H9 (cell line): ENCODE results near the gene SCYL3. TPM values are rescaled to one million over a fixed set of nuclear protein-coding genes. Genes with fewer than 3 reads are reported as not detected.

Source experiments
- DNase-seq: peaks from one replicate; pipeline ENCODE4 v3.0.0-alpha.2; 2017
- H2AFZ ChIP-seq: one replicate; pipeline ENCODE4 v1.6.1; 2013; ENCODE audit warnings: mild to moderate bottlenecking, low read length, control low read depth, moderate library complexity
- H2AK5ac ChIP-seq: 2 replicates; pipeline ENCODE4 v1.6.1; 2013; ENCODE audit warnings: low read length, control low read depth, mixed read lengths; ENCODE audit not compliant: insufficient read length
- H2BK120ac ChIP-seq: one replicate; pipeline ENCODE4 v1.6.1; 2013; ENCODE audit warnings: low read depth, mild to moderate bottlenecking, low read length, control low read depth, inconsistent platforms; ENCODE audit not compliant: poor library complexity, severe bottlenecking
- H2BK12ac ChIP-seq: 2 replicates; pipeline ENCODE4 v1.6.1; 2013; ENCODE audit warnings: low read length, control low read depth, mixed read lengths, low read depth; ENCODE audit not compliant: insufficient read length
- H2BK15ac ChIP-seq: 2 replicates; pipeline ENCODE4 v1.6.1; 2013; ENCODE audit warnings: low read depth, low read length, control low read depth
- H2BK20ac ChIP-seq: one replicate; pipeline ENCODE4 v1.6.1; 2013; ENCODE audit warnings: low read depth, mild to moderate bottlenecking, low read length, control low read depth, inconsistent platforms; ENCODE audit not compliant: poor library complexity, severe bottlenecking
- H2BK5ac ChIP-seq: 2 replicates; pipeline ENCODE4 v1.6.1; 2013; ENCODE audit warnings: low read length, control low read depth, mixed read lengths; ENCODE audit not compliant: insufficient read length
- H3K14ac ChIP-seq: 2 replicates; pipeline ENCODE4 v1.6.1; 2013; ENCODE audit warnings: low read length, control low read depth; ENCODE audit not compliant: insufficient read depth
- H3K18ac ChIP-seq: 2 replicates; pipeline ENCODE4 v1.6.1; 2013; ENCODE audit warnings: low read depth, mild to moderate bottlenecking, mixed read lengths, low read length, control low read depth; ENCODE audit not compliant: insufficient read length
- H3K23ac ChIP-seq: 2 replicates; pipeline ENCODE4 v1.6.1; 2013; ENCODE audit warnings: low read length, control low read depth, mixed read lengths, low read depth; ENCODE audit not compliant: insufficient read length
- H3K23me2 ChIP-seq: 2 replicates; pipeline ENCODE4 v1.6.1; 2013; ENCODE audit warnings: low read depth, mild to moderate bottlenecking, mixed read lengths, low read length, control low read depth; ENCODE audit not compliant: insufficient read length, poor library complexity, severe bottlenecking
- H3K27ac ChIP-seq: 2 replicates; pipeline ENCODE4 v1.5.1; 2013; ENCODE audit warnings: low read length, control low read depth, mixed read lengths, low read depth; ENCODE audit not compliant: insufficient read length
- H3K27me3 ChIP-seq: 2 replicates; pipeline ENCODE4 v1.6.1; 2013; ENCODE audit warnings: low read length, control low read depth, inconsistent platforms; ENCODE audit not compliant: insufficient read depth
- H3K4ac ChIP-seq: 2 replicates; pipeline ENCODE4 v1.6.1; 2013; ENCODE audit warnings: low read depth, mild to moderate bottlenecking, control low read depth, inconsistent platforms, low read length, moderate library complexity
- H3K4me1 ChIP-seq: 2 replicates; pipeline ENCODE4 v1.6.1; 2013; ENCODE audit warnings: low read length, control low read depth, inconsistent platforms; ENCODE audit not compliant: insufficient read depth
- H3K4me2 ChIP-seq: 2 replicates; pipeline ENCODE4 v1.6.1; 2013; ENCODE audit warnings: low read length, control low read depth, mixed read lengths; ENCODE audit not compliant: insufficient read length, insufficient read depth
- H3K56ac ChIP-seq: 2 replicates; pipeline ENCODE4 v1.6.1; 2013; ENCODE audit warnings: low read depth, mild to moderate bottlenecking, mixed read lengths, low read length, control low read depth; ENCODE audit not compliant: insufficient read length
- H3K79me1 ChIP-seq: 2 replicates; pipeline ENCODE4 v1.6.1; 2013; ENCODE audit warnings: low read depth, mild to moderate bottlenecking, moderate library complexity, low read length, control low read depth, inconsistent platforms; ENCODE audit not compliant: insufficient read depth, poor library complexity, severe bottlenecking
- H3K79me2 ChIP-seq: 2 replicates; pipeline ENCODE4 v1.6.1; 2013; ENCODE audit warnings: low read length, control low read depth, inconsistent platforms; ENCODE audit not compliant: insufficient read depth
- H3K9ac ChIP-seq: 2 replicates; pipeline ENCODE4 v1.6.1; 2013; ENCODE audit warnings: low read length, control low read depth, mixed read lengths; ENCODE audit not compliant: insufficient read length; ENCODE audit errors: extremely low read depth
- H3K9me3 ChIP-seq: one replicate; pipeline ENCODE4 v1.6.1; 2013; ENCODE audit warnings: low read depth, low read length, inconsistent platforms; ENCODE audit not compliant: control insufficient read depth
- H3T11ph ChIP-seq: one replicate; pipeline ENCODE4 v1.6.1; 2013; ENCODE audit warnings: mild to moderate bottlenecking, low read length, control low read depth, inconsistent platforms
- H4K20me1 ChIP-seq: one replicate; pipeline ENCODE4 v1.6.1; 2013; ENCODE audit not compliant: control insufficient read depth, insufficient read length, insufficient read depth
- H4K5ac ChIP-seq: 2 replicates; pipeline ENCODE4 v1.6.1; 2013; ENCODE audit warnings: low read depth, mild to moderate bottlenecking, mixed read lengths, low read length, control low read depth; ENCODE audit not compliant: insufficient read length
- H4K8ac ChIP-seq: replicated peaks from 2 replicates; pipeline ENCODE4 v1.6.1; 2013; ENCODE audit warnings: low read length, control low read depth, mixed read lengths, low read depth; ENCODE audit not compliant: insufficient read length
- H4K91ac ChIP-seq: 2 replicates; pipeline ENCODE4 v1.6.1; 2013; ENCODE audit warnings: low read depth, mild to moderate bottlenecking, moderate library complexity, mixed read lengths, low read length, control low read depth; ENCODE audit not compliant: insufficient read length
- H3K27ac Mint-ChIP-seq, 3 experiments: 2 replicates in 2 of 3; 3 replicates in 1 of 3; pipeline ENCODE4 v1.8.0; 2020 to 2021; ENCODE audit warnings: mixed read lengths in 3 of 3, mild to moderate bottlenecking in 1 of 3, moderate library complexity in 1 of 3
- H3K27me3 Mint-ChIP-seq: 2 replicates; pipeline ENCODE4 v1.8.0; 2021; ENCODE audit warnings: low read depth, mild to moderate bottlenecking, moderate library complexity, mixed read lengths
- H3K36me3 Mint-ChIP-seq, 3 experiments: 2 replicates in 2 of 3; 3 replicates in 1 of 3; pipeline ENCODE4 v1.8.0; 2020 to 2021; ENCODE audit warnings: low read depth in 3 of 3, mixed read lengths in 3 of 3; ENCODE audit not compliant: insufficient read depth in 1 of 3
- H3K4me1 Mint-ChIP-seq, 2 experiments: 2 replicates each; pipeline ENCODE4 v1.8.0; 2020; ENCODE audit warnings: mixed read lengths in 2 of 2
- H3K4me3 Mint-ChIP-seq, 2 experiments: 2 replicates in 1 of 2; 3 replicates in 1 of 2; pipeline ENCODE4 v1.8.0; 2020 to 2021; ENCODE audit warnings: mild to moderate bottlenecking in 2 of 2, mixed read lengths in 2 of 2, moderate library complexity in 1 of 2
- H3K9me3 Mint-ChIP-seq, 2 experiments: 2 replicates in 1 of 2; 3 replicates in 1 of 2; pipeline ENCODE4 v1.8.0; 2020; ENCODE audit warnings: mild to moderate bottlenecking in 2 of 2, mixed read lengths in 2 of 2, moderate library complexity in 1 of 2
- CTCF ChIP-seq: fragments of 200-600 bp; sonication (generic); conservative IDR thresholded peaks from 3 replicates; pipeline ENCODE4 v1.8.0; 2021; ENCODE audit warnings: antibody characterized with exemption, mild to moderate bottlenecking
- WGBS: extraction: QIAGEN DNeasy Blood & Tissue Kit; methylation state at CpG from one replicate; pipeline ENCODE4 v1.1.7; 2013; ENCODE audit warnings: missing lambda C conversion rate, low lambda C conversion rate, mixed read lengths; ENCODE audit not compliant: insufficient read length; ENCODE audit errors: extremely low coverage; 5-methylcytosine and 5-hydroxymethylcytosine counted together
- total RNA-seq: library from RNA; stranded (reverse); gene quantifications from 2 replicates; pipeline ENCODE4 v1.2.1, GENCODE V29; 2021

The SCYL3 gene
- total RNA-seq, 1 experiment from 2014 or later = 3.9 TPM

GRCh38 chr1:169931795-169932231 is 38.1 kb upstream of the SCYL3 start:
- H3K4me1 ChIP-seq = no peaks in the 10 kb centered on the region
- no peak overlapping the region for H3T11ph ChIP-seq
- H3K79me1 ChIP-seq = no peaks in the 10 kb centered on the region
- no peaks in the 10 kb centered on the region for H3K9me3 ChIP-seq
- no peak overlapping the region for H2AK5ac ChIP-seq
- H2BK20ac ChIP-seq = no peak overlapping the region
- Mint-ChIP-seq H3K4me1 (no peaks in the 10 kb centered on the region), H3K36me3 (no peaks in the 10 kb centered on the region), H3K4me3 (no peak overlapping the region), H3K27me3 (no peaks in the 10 kb centered on the region), H3K27ac (no peak overlapping the region), H3K9me3 (no peaks in the 10 kb centered on the region)
- no peaks in the 10 kb centered on the region for H4K20me1 ChIP-seq
- no peak overlapping the region for H3K4me2 ChIP-seq
- TF ChIP-seq CTCF = no peak
- no peak overlapping the region for H4K8ac ChIP-seq
- no peaks in the 10 kb centered on the region for H3K27me3 ChIP-seq
- no peak overlapping the region for H3K9ac ChIP-seq
- no peak overlapping the region for H2BK5ac ChIP-seq
- no peak overlapping the region for H3K14ac ChIP-seq
- H3K27ac ChIP-seq = no peak overlapping the region
- no peak overlapping the region for H2BK15ac ChIP-seq
- H3K18ac ChIP-seq = no peak overlapping the region
- H2BK12ac ChIP-seq = no peak overlapping the region
- H3K4ac ChIP-seq = no peak overlapping the region
- H3K56ac ChIP-seq = no peak overlapping the region
- H3K79me2 ChIP-seq = no peaks in the 10 kb centered on the region
- no CpG with 5 or more reads among the region's 1 CpG for WGBS
- no peaks in the 10 kb centered on the region for H3K23me2 ChIP-seq
- H4K91ac ChIP-seq = no peak overlapping the region
- no peak for DNase-seq
- no peak overlapping the region for H2AFZ ChIP-seq
- no peak overlapping the region for H2BK120ac ChIP-seq
- H3K23ac ChIP-seq = no peak overlapping the region
- H4K5ac ChIP-seq = no peak overlapping the region
